ENCODE data around the gene CEACAM6. TPM values are rescaled to one million over a fixed set of nuclear protein-coding genes. Genes with fewer than 3 reads are reported as not detected.

Gene CEACAM6
- total and polyA plus RNA-seq, 2 donors (not counting 1 experiment from before 2014, with no cell fraction given): not detected

- H3K36me3 ChIP-seq (replicated peaks in 1 of 2; ENCODE audit: control extremely low read depth in 1 of 2, control insufficient read depth in 1 of 2, extremely low read depth in 1 of 2, insufficient read depth in 2 of 2, low read length in 1 of 2): no peaks in the 10 kb centered on the region
- H3K27ac ChIP-seq (ENCODE audit: low read length in 2 of 2): no peak overlapping the region
- Mint-ChIP-seq H3K9me3 (ENCODE audit: insufficient read depth) (no peaks in the 10 kb centered on the region), H3K27ac (no peak overlapping the region), H3K4me3 (no peak overlapping the region), H3K4me1 (peaks cover 4% of the 10 kb centered on the region), H3K27me3 (peaks cover 56% of the 10 kb centered on the region)
- no peaks in the 10 kb centered on the region for H3K79me2 ChIP-seq (ENCODE audit: control insufficient read depth, insufficient read depth, low read length)
- ChIA-PET POLR2A (no interaction called here), CTCF (interaction anchor here (0.9 kb wide), 1 partner anchor 110 kb away, joined by 5 read pairs; no protein-coding TSS in a partner anchor)
- H3K9ac ChIP-seq (ENCODE audit: low read length): no peak overlapping the region
- 95% methylated on average over 12 of the region's 13 CpGs for whole genome bisulfite sequencing (ENCODE audit: insufficient coverage)
- peaks cover 0 to 3% (median 0%) of the 10 kb centered on the region in 3 donors for H3K9me3 ChIP-seq (ENCODE audit: control extremely low read depth in 1 of 3, control insufficient read depth in 2 of 3, insufficient read depth in 1 of 3, low read length in 2 of 3)
- DNase-seq: no peak
- H3K27me3 ChIP-seq (replicated peaks in 1 of 4; ENCODE audit: control extremely low read depth in 1 of 4, control insufficient read depth in 3 of 4, insufficient read depth in 4 of 4, low read length in 3 of 4): peaks cover 0 to 26% (median 5%) of the 10 kb centered on the region in 4 experiments
- no peak overlapping the region for H3K4me2 ChIP-seq (replicated peaks; ENCODE audit: low read depth, low read length, poor library complexity, severe bottlenecking)
- peaks cover 0 to 3% of the 10 kb centered on the region in 2 donors for H3K4me1 ChIP-seq (ENCODE audit: control insufficient read depth in 2 of 2, insufficient read depth in 2 of 2, low read length in 2 of 2)
- intact Hi-C loops (cut with micrococcal nuclease): no loop called here
- ATAC-seq (ENCODE audit: low read depth): no peak
- TF ChIP-seq EZH2 (IDR thresholded peaks at IDR 0.05; ENCODE audit: borderline replicate concordance, insufficient read depth, low read depth, low read length, poor library complexity, severe bottlenecking) (no peak), CTCF (IDR thresholded peaks at IDR 0.05) (no peak)
- no peak overlapping the region for H2AFZ ChIP-seq (ENCODE audit: insufficient read depth, low read depth, low read length, poor library complexity, severe bottlenecking)
- H3K4me3 ChIP-seq (ENCODE audit: control extremely low read depth in 1 of 5, extremely low read depth in 1 of 5, insufficient read depth in 1 of 5, low read depth in 2 of 5, low read length in 4 of 5): no peak overlapping the region
- no peaks in the 10 kb centered on the region for H4K20me1 ChIP-seq (ENCODE audit: control insufficient read depth, insufficient read depth, low read length, poor library complexity, severe bottlenecking)
Measured at GRCh38 chr19:41711376-41712261, 43.7 kb upstream of the CEACAM6 start.

- Histone ChIP-seq H4K20me1 (ENCODE audit: control insufficient read depth, insufficient read depth, low read length, poor library complexity, severe bottlenecking) (no peaks in the 10 kb centered on the region), H3K4me1 (ENCODE audit: control insufficient read depth in 2 of 2, insufficient read depth in 2 of 2, low read length in 2 of 2) (no peaks in the 10 kb centered on the region), H3K4me3 (ENCODE audit: control extremely low read depth in 1 of 5, extremely low read depth in 1 of 5, insufficient read depth in 1 of 5, low read depth in 2 of 5, low read length in 4 of 5) (no peak overlapping the region), H3K9ac (ENCODE audit: low read length) (no peak overlapping the region), H3K36me3 (replicated peaks in 1 of 2; ENCODE audit: control extremely low read depth in 1 of 2, control insufficient read depth in 1 of 2, extremely low read depth in 1 of 2, insufficient read depth in 2 of 2, low read length in 1 of 2) (no peaks in the 10 kb centered on the region), H3K27me3 (replicated peaks in 1 of 4; ENCODE audit: control extremely low read depth in 1 of 4, control insufficient read depth in 3 of 4, insufficient read depth in 4 of 4, low read length in 3 of 4) (peaks cover 0 to 20% (median 0%) of the 10 kb centered on the region in 4 experiments), H3K27ac (ENCODE audit: low read length in 2 of 2) (no peak overlapping the region), H3K79me2 (ENCODE audit: control insufficient read depth, insufficient read depth, low read length) (no peaks in the 10 kb centered on the region), H2AFZ (ENCODE audit: insufficient read depth, low read depth, low read length, poor library complexity, severe bottlenecking) (no peak overlapping the region), H3K4me2 (replicated peaks; ENCODE audit: low read depth, low read length, poor library complexity, severe bottlenecking) (no peak overlapping the region), H3K9me3 (ENCODE audit: control extremely low read depth in 1 of 3, control insufficient read depth in 2 of 3, insufficient read depth in 1 of 3, low read length in 2 of 3) (no peaks in the 10 kb centered on the region)
- ChIA-PET POLR2A (no interaction called here), CTCF (no interaction called here)
- Mint-ChIP-seq H3K9me3 (ENCODE audit: insufficient read depth) (no peaks in the 10 kb centered on the region), H3K27me3 (peaks cover 52% of the 10 kb centered on the region), H3K4me3 (no peak overlapping the region), H3K4me1 (no peaks in the 10 kb centered on the region), H3K27ac (no peak overlapping the region)
- TF ChIP-seq EZH2 (IDR thresholded peaks at IDR 0.05; ENCODE audit: borderline replicate concordance, insufficient read depth, low read depth, low read length, poor library complexity, severe bottlenecking) (no peak), CTCF (IDR thresholded peaks at IDR 0.05) (no peak)
- 81% methylated on average over 3 of the region's 5 CpGs for WGBS (ENCODE audit: insufficient coverage)
- DNase-seq (no peak), ATAC-seq (ENCODE audit: low read depth) (no peak)
- intact Hi-C loops (cut with micrococcal nuclease): no loop called here
Measured at GRCh38 chr19:41714598-41714997, 40.7 kb upstream of the CEACAM6 start.
